Activated CD4-positive, CD25-positive, alpha-beta regulatory T cell treated with anti-CD3 and anti-CD28 coated beads, Interleukin-2, amount 50 U/mL, for 24 hours (primary cell): Measurements from ENCODE around the gene NLRP9.
"Not testable (repeated sequence)": the region's sequence is repeated elsewhere in the genome, so short reads cannot be mapped to it uniquely, and the experiment has no call there.

Experiments used
- ATAC-seq, 2 donors: fragments of 150-1000 bp; cut with Tn5 transposase; one replicate each; pipeline ENCODE4 v1.10.0; 2021; ENCODE audit warnings: mild to moderate bottlenecking in 1 of 2, moderate library complexity in 1 of 2

Gene NLRP9

GRCh38 chr19:55738302-55738701 is at the start of gene NLRP9:
Gene NLRP9 (minus strand): TSS chr19:55738402. CDS start chr19:55738374, 28 bp downstream.
- ATAC-seq = no peak

DNA sequence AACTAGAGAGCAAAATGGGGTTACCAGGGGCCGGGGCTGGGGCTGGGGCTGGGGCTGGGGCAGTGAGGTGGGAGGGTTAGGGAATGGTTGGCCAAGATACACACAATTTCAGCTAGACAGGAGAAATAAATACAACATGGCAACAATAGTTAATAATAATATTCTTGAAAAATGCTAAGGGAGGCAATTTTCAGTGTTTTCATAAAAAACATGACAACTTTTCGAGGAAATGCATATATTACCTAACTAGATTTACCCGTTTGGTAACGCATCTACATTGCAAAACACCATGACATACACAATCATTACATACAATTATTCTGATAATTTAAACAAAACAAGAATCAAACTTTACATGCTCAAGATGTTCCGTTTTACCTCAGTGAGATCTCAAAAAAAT is 42.9 kb upstream of the NLRP9 start:
- ATAC-seq = no peak

- no peak for ATAC-seq
Observed at GRCh38 chr19:55778331-55778730, 40.1 kb upstream of the NLRP9 start.

GRCh38 chr19:55777528-55777927 is 39.3 kb upstream of the NLRP9 start:
- no peak for ATAC-seq

- not testable (repeated sequence) for ATAC-seq
Observed at GRCh38 chr19:55769632-55770031, 31.4 kb upstream of the NLRP9 start.

DNA sequence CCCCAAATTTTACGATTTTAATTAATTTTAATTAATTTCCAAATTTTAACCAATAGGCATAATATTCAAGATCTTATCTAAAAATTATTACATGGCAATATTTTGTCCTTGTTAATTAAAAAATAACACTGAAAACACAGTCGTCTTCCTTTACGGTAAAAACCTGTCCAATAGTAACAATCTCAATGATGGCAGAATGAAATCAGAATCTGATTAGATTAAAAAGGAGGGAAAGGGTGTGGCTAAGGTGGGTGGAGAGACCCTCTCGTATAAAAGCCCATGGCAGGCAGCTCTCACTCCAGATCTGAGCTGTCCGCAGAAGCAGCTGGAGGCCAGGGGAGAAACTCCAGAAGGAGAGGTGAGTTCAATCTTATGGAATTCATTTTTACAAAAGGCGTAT is 30.6 kb upstream of the NLRP9 start, which contains the start of gene RFPL4AL1:
TSS of gene RFPL4AL1 (plus strand) at position 301 of the 400 bp plus-strand sequence. CDS start 2,687 bp downstream, outside the sequence.
- ATAC-seq = not testable (repeated sequence)

GRCh38 chr19:55766466-55766865 is 28.3 kb upstream of the NLRP9 start:
- ATAC-seq = no peak

- not testable (repeated sequence) for ATAC-seq
Observed at GRCh38 chr19:55758797-55759196, 20.6 kb upstream of the NLRP9 start, which contains the start of gene RFPL4A. Gene RFPL4A (plus strand): TSS chr19:55759097. CDS start chr19:55761801, 2,704 bp downstream.

GRCh38 chr19:55756808-55757207 is 18.6 kb upstream of the NLRP9 start:
- not testable (repeated sequence) for ATAC-seq

DNA sequence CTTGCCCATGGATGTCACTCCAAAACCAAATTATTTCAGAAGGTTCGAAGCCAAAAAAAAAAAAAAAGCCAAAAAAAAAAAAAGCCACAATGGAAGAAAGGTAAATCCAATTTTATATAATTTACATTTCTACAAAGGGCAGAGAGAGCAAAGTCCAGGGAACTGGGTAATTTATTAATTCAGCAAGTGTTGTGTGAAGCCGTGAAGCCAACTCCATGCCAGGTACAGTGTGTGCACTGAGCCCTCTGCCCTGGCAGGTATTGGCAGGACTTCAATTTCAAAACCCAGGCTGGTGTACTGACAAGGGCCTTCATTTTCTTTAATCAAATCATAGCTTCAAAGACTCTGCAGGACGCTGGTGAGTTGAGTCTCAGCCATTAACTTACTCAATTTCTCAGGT is 15.2 kb upstream of the NLRP9 start:
- ATAC-seq = no peak

GRCh38 chr19:55750715-55751114 is 12.5 kb upstream of the NLRP9 start:
- ATAC-seq = no peak

DNA sequence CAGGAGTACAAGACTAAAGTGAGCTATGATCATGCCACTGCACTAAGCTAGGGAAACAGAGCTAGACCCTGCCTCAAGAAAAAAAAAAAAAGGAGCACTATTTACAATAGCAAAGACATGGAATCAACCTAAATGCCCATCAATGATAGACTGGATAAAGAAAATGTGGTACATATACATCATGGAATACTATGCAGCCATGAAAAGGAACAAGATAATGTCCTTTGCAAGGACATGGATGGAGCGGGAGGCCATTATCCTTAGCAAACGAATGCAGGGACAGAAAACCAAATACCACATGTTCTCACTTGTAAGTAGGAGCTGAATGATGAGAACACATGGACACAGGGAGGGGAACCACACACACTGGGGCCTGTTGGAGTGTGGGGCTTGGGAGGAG is 7.8 kb downstream of the NLRP9 start:
- not testable (repeated sequence) for ATAC-seq

DNA sequence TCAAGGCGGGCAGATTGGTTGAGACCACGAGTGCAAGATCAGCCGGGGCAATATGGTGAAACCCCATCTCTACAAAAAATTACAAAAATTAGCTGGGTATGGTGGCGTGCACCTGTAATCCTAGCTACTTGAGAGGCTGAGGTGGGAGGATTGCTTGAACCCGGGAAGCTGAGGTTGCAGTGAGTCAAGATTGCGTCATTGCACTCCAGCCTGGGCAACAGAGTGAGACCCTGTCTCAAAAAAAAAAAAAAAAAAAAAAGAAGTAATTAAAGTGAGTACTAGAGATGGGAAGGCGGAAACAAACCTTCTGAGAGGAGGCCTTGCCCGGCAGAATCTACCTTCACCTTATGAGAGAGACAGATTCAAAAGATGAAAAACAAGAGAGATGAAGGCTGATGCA is 14.7 kb downstream of the NLRP9 start:
- no peak for ATAC-seq

DNA sequence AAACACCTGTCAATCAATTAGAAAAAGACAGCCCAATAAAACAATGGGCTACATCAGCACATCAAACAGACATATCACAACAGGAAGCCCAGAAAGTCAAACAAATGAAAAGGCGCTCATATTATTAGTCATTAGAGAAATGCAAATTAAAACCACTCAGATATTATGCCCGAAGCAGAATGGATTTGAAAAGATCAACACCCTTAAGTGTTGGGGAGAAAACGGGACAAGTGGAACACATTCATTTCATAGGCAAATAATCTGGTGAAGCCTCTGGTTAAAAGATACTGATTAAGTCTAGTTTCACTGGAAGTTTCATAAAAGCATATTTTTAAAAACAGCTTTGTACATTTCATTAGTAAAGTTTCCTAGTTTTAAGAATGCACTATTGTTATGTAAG is 17.4 kb downstream of the NLRP9 start:
- no peak for ATAC-seq

GRCh38 chr19:55720214-55720746 is 17.9 kb downstream of the NLRP9 start:
- no peak for ATAC-seq

- ATAC-seq = not testable (repeated sequence)
Observed at GRCh38 chr19:55717879-55718711, 20.1 kb downstream of the NLRP9 start.

- ATAC-seq = no peak
Observed at GRCh38 chr19:55717251-55717650, 21.0 kb downstream of the NLRP9 start.

- ATAC-seq = no peak
Observed at GRCh38 chr19:55716531-55716930, 21.7 kb downstream of the NLRP9 start.

DNA sequence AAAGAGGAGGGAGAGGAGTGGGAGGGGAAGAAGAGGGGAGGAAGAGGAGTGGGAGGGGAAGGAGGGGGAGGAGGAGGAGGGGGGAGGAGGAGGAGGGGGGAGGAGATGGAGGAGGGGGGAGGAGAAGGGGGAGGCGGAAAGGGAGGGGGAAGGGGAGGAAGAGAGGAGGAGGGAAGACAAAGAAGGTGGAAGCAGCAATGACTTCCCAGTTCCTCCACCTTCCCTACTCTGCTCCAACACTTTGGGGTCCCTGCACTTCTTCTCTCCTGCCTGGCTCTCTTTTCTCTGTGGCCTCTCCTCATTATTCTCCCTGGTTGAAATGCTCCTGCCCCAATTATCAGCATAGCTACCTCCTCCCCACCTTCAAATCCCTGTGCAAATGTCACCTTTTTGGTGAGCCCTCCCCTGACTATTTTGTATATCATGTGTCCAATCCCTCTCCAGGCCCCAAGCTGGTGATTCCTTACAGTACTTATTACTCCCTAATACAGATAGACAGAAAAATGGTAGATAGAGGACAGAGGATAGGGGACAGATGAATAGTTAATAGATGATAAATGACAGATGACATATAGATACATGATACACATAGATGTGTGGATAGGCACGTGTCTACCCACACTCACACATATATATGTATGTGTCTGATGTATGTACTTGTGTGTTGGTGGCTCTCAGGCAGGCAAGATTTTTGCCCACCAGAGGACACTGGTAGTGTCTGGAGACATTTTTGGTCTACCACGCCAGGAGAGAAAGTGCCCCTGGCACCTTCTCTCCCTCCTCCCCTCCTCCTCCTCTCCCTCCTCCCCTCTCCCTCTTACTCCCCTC is 25.2 kb downstream of the NLRP9 start:
- no peak for ATAC-seq

GRCh38 chr19:55711719-55712118 is 26.5 kb downstream of the NLRP9 start:
- ATAC-seq = no peak

DNA sequence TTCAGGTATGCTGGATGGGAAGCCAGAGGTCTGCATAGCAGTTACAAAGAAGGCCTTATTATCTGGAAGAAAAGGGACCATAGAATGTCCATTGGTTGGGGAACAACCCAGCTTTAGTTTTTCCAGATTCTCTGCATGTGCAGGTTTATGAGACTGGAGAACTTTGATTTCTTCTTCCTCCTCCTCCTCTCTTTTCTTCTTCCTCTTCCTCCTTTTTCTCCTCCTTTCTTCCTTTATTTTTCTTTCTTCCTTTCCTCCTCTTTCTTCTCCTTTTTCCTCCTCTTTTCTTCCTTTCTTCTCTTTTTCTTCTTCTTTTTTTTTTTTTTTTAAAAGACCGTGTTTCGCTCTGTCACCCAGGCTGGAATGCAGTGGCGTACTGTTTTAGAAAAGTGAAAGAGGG is 32.2 kb downstream of the NLRP9 start:
- no peak for ATAC-seq

DNA sequence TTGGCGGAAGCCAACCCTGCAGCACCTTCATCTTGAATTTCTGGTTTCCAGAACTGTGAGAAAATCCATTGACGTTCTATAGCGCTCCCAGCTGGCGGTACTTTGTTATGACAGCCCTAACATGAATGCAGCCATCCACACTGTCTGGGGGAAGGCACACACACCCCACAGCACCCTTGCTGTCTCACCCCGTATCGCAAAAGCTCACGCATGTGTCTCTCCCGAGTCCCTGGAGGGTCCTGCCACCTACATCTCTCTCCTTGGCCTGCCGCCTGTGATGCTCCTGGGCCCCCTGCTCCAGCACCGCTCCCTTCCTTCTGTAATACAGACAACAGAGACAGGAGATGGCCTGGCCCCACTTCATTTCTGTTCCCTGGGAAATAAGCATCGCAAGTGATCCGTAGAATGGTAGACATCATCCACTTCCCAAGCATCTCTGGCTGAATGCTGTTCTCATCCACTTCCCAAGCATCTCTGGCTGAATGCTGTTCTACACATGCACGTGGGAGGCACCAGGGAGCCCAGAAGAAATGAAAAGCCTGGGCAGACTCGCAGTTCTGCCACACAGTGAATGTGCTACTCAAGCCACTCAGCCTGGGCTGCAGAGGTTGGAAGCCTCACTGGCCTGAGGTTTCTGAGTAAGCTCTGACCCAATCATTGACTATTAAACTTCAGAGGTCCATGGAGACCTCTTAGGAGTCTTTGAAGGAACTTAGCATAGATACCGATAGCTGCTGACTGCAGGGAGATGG is 33.5 kb downstream of the NLRP9 start:
- no peak for ATAC-seq
